ENCODE data around the gene SLC26A1.

SLC26A1 gene

GRCh38 chr4:1011022-1011665, 17.9 kb upstream of the SLC26A1 start, which contains the start of gene FGFRL1:
Gene FGFRL1 (plus strand): TSS chr4:1011626. CDS start chr4:1012486, 860 bp downstream.
- peak within 1 kb of the TSS; percentile 82 for H3K27ac ChIP-seq
- no peak for TF ChIP-seq CTCF (conservative IDR thresholded peaks at IDR 0.05)

- no peak for TF ChIP-seq CTCF (conservative IDR thresholded peaks at IDR 0.05)
Observed at GRCh38 chr4:1010395-1011021, 17.3 kb upstream of the SLC26A1 start.

GRCh38 chr4:1009542-1010394, 16.6 kb upstream of the SLC26A1 start:
- peak; percentile 5; the same call in 1 of the 2 replicates for TF ChIP-seq CTCF (conservative IDR thresholded peaks at IDR 0.05)
- peak overlapping the region; percentile 82 for H3K27ac ChIP-seq

More at GRCh38 chr4:1010395-1011021, 17.3 kb upstream of the SLC26A1 start:
- peak overlapping the region; percentile 82 for H3K27ac ChIP-seq

GRCh38 chr4:1008840-1009541, 15.8 kb upstream of the SLC26A1 start:
- no peak for TF ChIP-seq CTCF (conservative IDR thresholded peaks at IDR 0.05)
- H3K27ac ChIP-seq, result peak overlapping the region; percentile 67

GRCh38 chr4:1006856-1007255, 13.7 kb upstream of the SLC26A1 start:
- no peak for TF ChIP-seq CTCF (conservative IDR thresholded peaks at IDR 0.05)
- H3K27ac ChIP-seq, result no peak overlapping the region

GRCh38 chr4:1004557-1005485, 11.6 kb upstream of the SLC26A1 start:
- no peak for TF ChIP-seq CTCF (conservative IDR thresholded peaks at IDR 0.05)
- H3K27ac ChIP-seq, result no peak overlapping the region

Data from VCaP (cell line).